ENCODE measurements around the gene NR6A1.

The NR6A1 gene

DNA sequence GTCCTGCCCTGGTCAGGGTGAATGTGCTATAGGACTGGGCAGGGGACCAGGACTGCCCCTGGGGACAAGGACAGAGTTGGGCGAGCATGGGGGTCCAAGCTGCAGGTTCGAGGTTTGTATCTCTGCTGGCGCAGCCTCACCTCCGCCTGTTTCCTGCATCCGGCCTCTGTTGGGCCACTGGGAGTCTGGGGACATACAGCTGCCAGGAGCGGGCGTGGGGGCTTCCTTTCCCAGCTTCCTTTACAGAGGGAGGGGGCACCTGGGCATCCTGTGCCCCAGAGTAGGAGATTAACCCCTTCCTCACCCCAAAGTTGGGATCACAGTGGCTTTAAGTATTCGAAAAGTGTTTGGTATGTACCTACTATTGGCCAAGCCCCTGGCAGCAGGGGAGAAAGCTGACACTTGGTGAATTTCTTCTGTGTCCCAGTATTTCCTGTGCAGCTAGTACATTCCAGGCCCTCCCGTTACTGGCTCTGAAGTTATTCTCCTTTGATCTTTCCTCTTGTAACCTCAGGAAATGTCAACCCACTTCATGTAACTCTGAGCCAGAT lies 24.8 kb upstream of the NR6A1 start:
- no peak for DNase-seq

GRCh38 chr9:124794902-124795491 lies 23.9 kb upstream of the NR6A1 start:
- DNase-seq = no peak

DNA sequence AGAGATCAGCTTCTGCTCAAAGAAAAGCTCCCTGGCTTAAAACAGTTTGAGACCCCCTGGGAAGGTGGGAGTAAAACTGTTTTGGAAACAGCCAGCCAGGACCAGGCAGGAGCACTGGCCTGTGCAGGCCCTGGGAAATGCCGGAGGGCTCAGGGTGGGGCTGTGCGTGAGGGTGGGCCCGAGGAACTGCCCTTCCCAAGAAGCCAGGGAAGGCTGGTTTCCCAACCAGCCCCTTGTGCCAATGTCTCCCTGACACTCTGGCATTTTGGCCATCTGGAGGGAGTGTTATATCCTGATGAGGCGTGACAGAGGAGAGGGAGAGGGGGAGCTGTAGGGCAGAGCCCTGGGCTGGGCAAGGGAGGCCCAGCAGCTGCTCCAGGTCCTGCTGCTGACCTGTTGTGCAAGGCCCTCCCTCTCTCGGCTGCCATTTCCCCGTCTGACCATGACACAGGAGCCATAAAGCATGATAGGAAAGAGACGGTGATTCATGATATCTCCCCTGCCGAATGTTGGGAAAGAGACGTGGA lies 22.0 kb upstream of the NR6A1 start:
- no peak for DNase-seq

DNA sequence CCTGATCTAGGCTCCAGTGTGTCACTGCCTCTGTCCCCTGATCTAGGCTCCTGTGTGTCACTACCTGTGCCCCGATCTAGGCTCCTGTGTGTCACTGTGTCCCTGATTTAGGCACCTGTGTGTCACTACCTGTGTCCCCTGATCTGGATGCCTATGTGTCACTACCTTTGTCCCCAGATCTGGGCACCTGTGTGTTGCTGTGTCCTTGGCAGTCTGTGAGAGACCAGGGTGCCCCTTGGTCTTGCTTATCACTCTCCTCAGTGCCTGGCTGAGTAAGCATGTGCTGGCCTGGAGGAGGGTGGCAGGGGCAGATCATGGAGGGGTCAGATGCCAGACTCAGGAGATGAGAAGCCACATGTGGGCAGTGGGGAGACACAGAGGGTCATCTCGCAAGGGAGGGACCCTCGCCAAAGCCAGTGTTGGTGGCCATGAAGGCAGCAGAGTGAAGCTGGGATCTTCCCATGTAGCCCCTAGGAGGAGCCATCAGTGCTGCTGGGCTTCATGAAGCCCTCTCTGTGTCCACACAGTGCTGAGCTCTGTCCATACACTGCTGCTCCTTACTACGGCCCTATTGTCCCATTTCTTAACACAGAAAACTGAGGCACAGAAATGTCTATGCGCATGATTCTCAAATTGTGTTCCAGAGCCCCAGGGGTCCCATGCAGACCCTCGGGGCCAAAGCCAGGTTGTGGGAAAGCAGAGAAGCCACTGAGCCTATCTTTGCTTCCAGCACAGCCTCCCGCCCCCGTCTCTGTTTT lies 21.3 kb upstream of the NR6A1 start:
- DNase-seq = no peak

GRCh38 chr9:124790801-124791505 lies 19.8 kb upstream of the NR6A1 start:
- no peak for DNase-seq

GRCh38 chr9:124790301-124790700 lies 19.2 kb upstream of the NR6A1 start:
- no peak for DNase-seq

DNA sequence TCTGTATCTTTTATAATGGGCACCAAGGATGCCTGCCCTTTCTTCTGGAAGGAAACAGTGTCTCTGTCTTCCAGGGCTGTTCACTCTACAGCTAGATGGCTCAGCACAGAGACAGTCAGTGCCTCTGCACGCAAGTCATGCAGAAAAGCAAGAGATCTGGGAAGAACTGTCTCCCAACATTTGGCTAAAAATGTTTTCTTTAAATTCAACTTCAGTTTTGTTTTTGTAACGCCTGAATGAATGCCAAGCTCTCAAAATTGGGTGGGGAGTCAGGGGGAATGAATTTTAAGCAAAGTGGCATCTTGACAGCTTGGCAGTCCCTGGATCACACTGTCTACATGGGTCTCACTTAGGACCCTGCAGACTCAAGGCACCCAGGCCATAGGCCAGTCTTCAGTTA lies 18.4 kb upstream of the NR6A1 start:
- DNase-seq = no peak

DNA sequence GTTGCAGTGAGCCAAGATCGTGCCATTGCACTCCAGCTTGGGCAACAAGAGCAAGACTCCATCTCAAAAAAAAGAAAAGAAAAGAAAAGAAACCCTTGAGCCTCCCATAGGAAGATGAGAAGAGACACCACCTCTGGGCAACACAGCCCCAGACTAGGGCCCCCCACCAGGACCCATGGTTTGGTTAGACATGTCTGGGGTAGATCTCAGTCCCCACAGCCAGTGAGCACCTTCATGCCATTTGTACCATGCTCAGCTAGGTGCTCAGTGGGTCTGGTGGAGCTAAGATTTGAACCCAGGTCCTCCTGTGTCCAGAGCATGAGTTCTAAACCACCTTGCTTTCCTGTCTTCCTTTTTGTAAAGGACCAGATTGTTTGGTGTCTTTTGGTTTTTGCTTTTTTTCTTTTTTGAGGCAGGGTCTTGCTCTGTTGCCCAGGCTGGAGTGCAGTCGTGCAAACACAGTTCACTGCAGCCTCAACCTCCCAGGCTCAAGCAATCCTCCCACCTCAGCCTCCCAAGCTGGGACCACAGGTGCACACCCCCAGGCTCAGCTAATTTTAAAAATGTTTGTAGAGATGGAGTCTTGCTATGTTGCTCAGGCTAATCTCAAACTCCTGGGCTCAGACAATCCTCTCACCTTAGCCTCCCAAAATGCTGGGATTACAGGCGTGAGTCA lies 17.6 kb upstream of the NR6A1 start:
- DNase-seq = no peak

DNA sequence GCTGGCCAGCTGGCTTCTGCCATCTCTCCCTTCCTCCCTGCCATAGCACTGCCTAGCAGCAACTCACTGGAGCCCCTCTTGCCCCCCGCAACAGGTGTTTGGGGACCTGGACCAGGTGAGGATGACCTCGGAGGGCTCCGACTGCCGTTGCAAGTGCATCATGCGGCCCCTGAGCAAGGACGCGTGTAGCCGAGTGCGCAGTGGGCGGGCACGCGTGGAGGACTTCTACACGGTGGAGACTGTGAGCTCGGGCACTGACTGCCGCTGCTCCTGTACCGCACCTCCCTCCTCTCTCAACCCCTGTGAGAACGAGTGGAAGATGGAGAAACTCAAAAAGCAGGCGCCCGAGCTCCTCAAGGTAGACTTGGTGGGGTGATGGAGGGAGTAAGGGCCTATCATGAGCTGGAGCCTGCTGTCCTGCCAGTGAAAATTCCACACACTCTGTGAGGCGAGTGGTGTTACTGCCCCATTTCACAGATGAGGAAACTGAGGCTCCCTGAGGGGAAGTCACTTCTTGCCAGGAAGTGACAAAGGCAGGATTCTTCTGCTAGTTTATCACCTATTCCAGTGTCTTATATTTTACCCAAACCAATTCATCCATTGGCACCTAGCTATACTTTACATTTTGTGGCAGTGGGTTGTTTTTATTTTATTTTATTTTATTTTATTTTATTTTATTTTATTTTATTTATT lies 15.9 kb upstream of the NR6A1 start:
- DNase-seq = no peak

DNA sequence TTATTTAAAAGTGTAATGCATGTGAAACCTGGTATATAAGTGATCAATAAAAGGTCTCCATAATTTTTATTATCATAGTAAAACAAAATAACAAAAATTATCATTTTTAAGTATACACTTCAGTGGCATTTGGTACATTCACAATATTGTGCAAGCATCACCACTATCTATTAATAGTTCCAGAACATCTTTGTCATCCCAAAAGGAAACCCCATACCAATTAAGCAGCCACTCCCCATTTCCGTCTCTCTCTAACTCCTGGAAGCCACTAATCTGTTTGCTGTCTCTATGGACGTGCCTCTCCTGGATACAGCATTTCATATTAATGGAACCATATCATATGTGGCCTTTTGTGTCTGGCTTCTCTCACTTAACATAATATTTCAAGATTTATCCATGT lies 13.4 kb upstream of the NR6A1 start:
- DNase-seq = no peak

DNA sequence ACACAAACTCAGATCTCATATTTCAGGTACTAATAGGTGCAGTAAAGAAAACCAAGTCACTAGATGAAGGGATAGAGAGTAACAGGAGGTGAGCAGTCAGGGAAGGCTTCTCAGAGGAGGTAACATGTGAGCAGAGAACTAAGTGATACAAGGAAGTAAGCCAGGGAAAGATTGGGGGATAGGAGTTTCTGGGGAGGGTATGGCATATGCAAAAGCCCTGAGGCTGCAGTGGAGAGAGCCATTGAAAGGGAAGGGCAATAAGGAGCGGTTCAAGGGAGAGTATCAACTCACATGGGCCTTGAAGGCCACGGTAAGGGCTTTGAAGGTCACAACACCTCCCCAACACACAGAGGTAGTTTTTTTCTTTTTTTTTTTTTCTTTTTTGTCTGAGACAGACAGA lies 12.7 kb upstream of the NR6A1 start:
- DNase-seq = no peak

- DNase-seq = no peak
Observed at GRCh38 chr9:124782661-124783574, 11.8 kb upstream of the NR6A1 start.

DNA sequence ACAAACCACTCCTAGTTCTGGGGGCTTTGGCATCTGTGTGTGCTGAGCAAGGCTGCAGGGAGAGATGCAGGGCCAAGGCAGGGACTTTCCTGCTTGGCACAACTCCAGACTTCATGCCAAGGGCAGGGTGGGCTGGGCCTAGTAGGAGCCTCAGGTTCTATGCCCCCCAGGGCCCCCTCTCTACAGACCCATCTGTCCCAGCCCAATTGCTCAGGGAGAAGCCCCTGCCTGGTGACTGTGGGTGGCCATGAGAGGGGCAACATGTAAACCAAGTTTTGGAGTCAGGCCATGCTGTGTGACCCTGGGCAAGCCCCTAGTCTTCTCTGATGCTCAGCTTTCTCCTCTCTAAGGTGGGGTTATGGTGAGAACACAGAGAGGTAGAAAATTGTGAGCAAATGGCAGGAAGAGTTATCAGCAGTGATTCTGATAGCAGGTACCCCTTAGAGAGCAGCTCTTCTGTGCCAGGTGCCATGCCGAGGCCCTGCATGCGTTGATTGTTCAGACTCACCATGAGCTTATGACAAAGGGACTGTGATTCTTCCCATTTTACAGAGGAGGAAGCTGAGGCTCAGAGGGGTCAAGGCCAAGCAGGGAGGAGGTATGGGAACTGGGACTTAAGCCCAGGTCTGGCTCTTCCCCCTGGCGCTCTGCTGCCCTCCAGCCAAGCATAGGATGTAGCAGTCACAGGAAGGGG lies 11.0 kb upstream of the NR6A1 start:
- DNase-seq = no peak

DNA sequence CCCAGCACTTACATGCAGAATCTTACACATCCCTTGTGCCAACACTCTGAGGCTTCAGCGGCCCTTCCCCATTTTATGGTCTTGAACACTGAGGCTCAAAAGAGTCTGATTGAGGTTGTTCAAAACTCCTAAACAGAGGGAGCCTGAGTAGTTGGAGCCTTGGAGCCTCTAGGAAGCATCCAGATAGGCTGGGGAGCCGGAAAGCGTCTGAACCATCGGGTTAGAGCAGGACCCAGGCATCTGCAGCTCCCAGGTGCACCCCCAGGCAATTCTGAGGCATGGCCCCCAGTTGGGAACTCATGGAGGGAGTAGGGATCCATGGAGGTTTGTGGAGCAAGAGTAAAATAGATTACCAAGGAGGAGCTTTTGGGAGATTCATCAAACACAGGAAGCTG lies 9.6 kb upstream of the NR6A1 start:
- no peak for DNase-seq

DNA sequence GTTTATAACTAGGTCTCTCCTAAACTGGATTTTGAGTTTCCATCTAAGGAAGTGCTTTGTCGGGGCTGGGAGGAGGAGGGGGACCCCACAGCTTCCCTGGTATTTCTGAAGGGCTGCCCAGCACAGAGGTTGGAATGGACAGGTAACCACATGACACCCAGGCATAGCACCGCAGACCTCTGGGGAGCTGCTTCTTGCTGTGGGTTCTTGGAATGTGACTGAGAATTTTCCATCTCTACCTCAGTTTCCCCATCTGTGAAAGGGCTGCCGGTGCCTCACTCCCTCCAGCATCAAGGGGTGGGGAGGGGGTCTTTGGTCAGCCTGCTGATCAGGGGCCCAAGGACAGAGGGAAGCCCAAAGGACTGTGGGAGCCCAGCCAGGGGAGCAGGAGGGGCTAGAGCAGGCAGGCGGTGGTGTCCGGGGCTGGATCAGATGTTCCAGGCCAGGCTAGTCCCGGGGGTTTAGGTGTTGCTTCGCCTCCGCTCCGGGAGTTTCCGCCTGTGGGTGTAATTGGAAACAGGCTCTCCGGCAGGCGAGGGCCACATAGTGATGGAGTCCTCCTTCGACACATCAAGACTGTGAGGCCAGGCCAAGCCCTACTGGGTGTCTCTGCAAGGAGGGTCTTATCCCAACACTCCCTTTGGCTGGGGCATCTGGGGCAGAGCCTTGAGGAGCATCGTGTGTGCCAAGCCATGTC lies 9.1 kb upstream of the NR6A1 start:
- no peak for DNase-seq

GRCh38 chr9:124779368-124780059 lies 8.4 kb upstream of the NR6A1 start:
- DNase-seq = no peak

- DNase-seq = no peak
Observed at GRCh38 chr9:124778575-124779367, 7.7 kb upstream of the NR6A1 start.

- DNase-seq = no peak
Observed at GRCh38 chr9:124776954-124777648, 6.0 kb upstream of the NR6A1 start, which contains the start of gene OLFML2A. OLFML2A (plus strand) TSS chr9:124777133; CDS start chr9:124777271, 138 bp downstream.
